Upper lobe of left lung (tissue), 6 donors: ENCODE data around the gene LAMTOR1. TPM values are rescaled to one million over a fixed set of nuclear protein-coding genes. Genes with fewer than 3 reads are reported as not detected.
A peak's percentile ranks its signal among the peaks of the same experiment; 100 is the strongest.

Source experiments
- ATAC-seq, 2 donors: fragments of 200-7000 bp; cut with Tn5 transposase; one replicate each; pipeline ENCODE4 v1.9.1; 2022; ENCODE audit warnings: mild to moderate bottlenecking in 2 of 2, moderate library complexity in 2 of 2; ENCODE audit not compliant: low FRiP score in 2 of 2
- DNase-seq, 2 donors: peaks; one replicate each; pipeline ENCODE4 v3.0.0-alpha.2; 2019 to 2020
- H3K27ac ChIP-seq, 4 donors: fragments of 200-600 bp; sonication (generic); one replicate each; pipeline ENCODE4 v1.5.1; 2016 to 2019
- H3K27me3 ChIP-seq, 4 donors: fragments of 200-600 bp; sonication (generic); one replicate each; pipeline ENCODE4 v1.5.1; 2017 to 2019
- H3K36me3 ChIP-seq, 4 donors: fragments of 200-600 bp; sonication (generic); one replicate each; pipeline ENCODE4 v1.5.1; 2016 to 2019
- H3K4me1 ChIP-seq, 4 donors: fragments of 200-600 bp; sonication (generic); one replicate each; pipeline ENCODE4 v1.5.1; 2018 to 2019
- H3K4me3 ChIP-seq, 4 donors: fragments of 200-600 bp; sonication (generic); one replicate each; pipeline ENCODE4 v1.5.1; 2017 to 2019; ENCODE audit warnings: mild to moderate bottlenecking in 2 of 4, moderate library complexity in 1 of 4
- H3K9me3 ChIP-seq, 4 donors: fragments of 200-600 bp; sonication (generic); one replicate each; pipeline ENCODE4 v1.5.1; 2018 to 2019
- EP300 ChIP-seq, 4 donors: sonication (generic); formaldehyde crosslinking; IDR thresholded peaks; one replicate each; pipeline ENCODE4 v1.5.1; 2017; ENCODE audit warnings: antibody characterized with exemption in 4 of 4, control low read depth in 2 of 4
- POLR2A ChIP-seq, 4 donors: fragments of 450-650 bp; IDR thresholded peaks; one replicate each; pipeline ENCODE4 v1.5.1; 2016 to 2017; ENCODE audit warnings: antibody characterized with exemption in 4 of 4, mild to moderate bottlenecking in 2 of 4
- POLR2AphosphoS5 ChIP-seq, 2 donors: sonication (generic); formaldehyde crosslinking; IDR thresholded peaks; one replicate each; pipeline ENCODE4 v1.5.1; 2017; ENCODE audit warnings: antibody characterized with exemption in 2 of 2
- WGBS, 2 donors: methylation state at CpG; one replicate each; pipeline ENCODE4 v1.1.5; 2017 to 2018; 5-methylcytosine and 5-hydroxymethylcytosine counted together
- total RNA-seq, 6 donors: library from RNA; depleted of rRNA in 4 of 6; stranded (reverse); fragments of >200 nt in 4 of 6; gene quantifications; one replicate each; pipeline versions ENCODE4 v1.1.0 to v1.2.1, GENCODE V29; 2016 to 2021
- TF ChIP-seq, protein P1 (sequence below), 6 experiments: fragments of 450-650 bp in 4 of 6; fragments of 200-600 bp in 2 of 6; sonication (generic) in 2 of 6; IDR thresholded peaks; one replicate each; pipeline ENCODE4 v1.5.1; 2016 to 2019; ENCODE audit warnings: antibody characterized with exemption in 6 of 6
- donor health status: DM: no; HTN: no; CAD: no; lungs with moderate emphysema.
- donor health status: DM: no; HTN: yes; CAD: no; lungs with severe emphysema.

The LAMTOR1 gene
- total RNA-seq, 6 donors from 2014 or later: 86.0 to 162 (median 114) TPM

DNA sequence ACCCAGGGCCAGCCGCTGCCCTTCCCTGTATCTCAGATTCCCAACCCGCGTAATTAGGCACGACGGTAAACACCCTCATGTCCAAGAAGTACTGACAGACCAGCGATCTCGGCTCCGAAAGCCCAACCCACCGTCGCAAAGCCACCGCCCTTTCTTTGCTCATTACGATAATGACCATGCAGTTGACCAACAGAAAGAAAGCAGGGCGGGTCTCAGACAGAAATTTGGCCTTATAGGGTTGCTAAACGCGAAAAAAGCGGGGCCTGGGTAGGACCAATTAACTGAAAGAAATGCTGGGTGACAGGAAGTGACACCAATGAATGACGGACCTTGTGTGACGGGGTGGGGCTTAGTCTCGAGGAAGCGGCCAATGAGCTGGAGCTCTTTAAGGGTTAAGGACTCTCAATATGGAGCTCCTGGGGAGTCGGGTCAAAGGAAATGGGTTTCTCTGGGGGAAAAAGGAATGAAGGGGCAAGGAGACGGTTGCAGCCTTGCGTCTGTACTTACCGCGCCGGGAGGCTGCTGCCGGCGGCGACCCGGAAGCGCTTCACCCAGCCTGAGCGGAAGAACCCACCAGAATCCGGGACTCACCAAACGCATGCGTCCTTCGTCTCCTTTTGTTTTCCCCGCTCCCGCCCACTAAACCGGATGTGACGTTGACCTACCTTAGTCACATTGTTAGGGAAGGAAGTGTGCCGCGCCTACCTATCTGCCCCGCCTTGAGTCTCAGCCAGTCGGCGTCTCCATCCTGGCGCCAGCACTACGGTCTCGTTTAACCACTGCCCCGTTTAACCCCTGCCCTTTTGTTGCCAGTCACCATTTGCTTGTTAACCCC, 9.3 kb upstream of the LAMTOR1 start, which contains the start of gene ANAPC15:
Gene ANAPC15, minus strand, starts transcription at position 553 of the 835 bp plus-strand sequence. CDS start 1,419 bp downstream, outside the sequence.
- TF ChIP-seq POLR2A (IDR thresholded peaks at IDR 0.05) (peak in 3 of 4 donors; percentile 67 to 95 (median 93)), POLR2AphosphoS5 (IDR thresholded peaks at IDR 0.05) (peak; percentile 97), EP300 (IDR thresholded peaks at IDR 0.05) (peak in 1 of 4 donors; percentile 76)
- TF ChIP-seq, protein P1, sequence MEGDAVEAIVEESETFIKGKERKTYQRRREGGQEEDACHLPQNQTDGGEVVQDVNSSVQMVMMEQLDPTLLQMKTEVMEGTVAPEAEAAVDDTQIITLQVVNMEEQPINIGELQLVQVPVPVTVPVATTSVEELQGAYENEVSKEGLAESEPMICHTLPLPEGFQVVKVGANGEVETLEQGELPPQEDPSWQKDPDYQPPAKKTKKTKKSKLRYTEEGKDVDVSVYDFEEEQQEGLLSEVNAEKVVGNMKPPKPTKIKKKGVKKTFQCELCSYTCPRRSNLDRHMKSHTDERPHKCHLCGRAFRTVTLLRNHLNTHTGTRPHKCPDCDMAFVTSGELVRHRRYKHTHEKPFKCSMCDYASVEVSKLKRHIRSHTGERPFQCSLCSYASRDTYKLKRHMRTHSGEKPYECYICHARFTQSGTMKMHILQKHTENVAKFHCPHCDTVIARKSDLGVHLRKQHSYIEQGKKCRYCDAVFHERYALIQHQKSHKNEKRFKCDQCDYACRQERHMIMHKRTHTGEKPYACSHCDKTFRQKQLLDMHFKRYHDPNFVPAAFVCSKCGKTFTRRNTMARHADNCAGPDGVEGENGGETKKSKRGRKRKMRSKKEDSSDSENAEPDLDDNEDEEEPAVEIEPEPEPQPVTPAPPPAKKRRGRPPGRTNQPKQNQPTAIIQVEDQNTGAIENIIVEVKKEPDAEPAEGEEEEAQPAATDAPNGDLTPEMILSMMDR (IDR thresholded peaks at IDR 0.05): peak in 1 of 6 experiments; percentile 16
- H3K4me1 ChIP-seq: peaks cover 10 to 13% (median 12%) of the 10 kb centered on the region in 4 donors
- DNase-seq: peak; percentile 93 to 99
- H3K9me3 ChIP-seq: no peaks in the 10 kb centered on the region
- H3K4me3 ChIP-seq: peak within 1 kb of the TSS; percentile 60 to 70 (median 63)
- peak within 1 kb of the TSS; percentile 96 to 98 (median 98) for H3K27ac ChIP-seq
- H3K27me3 ChIP-seq: no peaks in the 10 kb centered on the region
- ATAC-seq: peak; percentile 97
- H3K36me3 ChIP-seq: peaks cover 0 to 16% (median 6%) of the 10 kb centered on the region in 4 donors
- 0 to 1% methylated on average over 36 to 49 of the region's 49 CpGs for WGBS, 2 donors

- peaks cover 10 to 13% (median 12%) of the 10 kb centered on the region in 4 donors for H3K4me1 ChIP-seq
- DNase-seq (no peak), ATAC-seq (no peak)
- no peaks in the 10 kb centered on the region for H3K27me3 ChIP-seq
- no peak for TF ChIP-seq POLR2A (IDR thresholded peaks at IDR 0.05)
- TF ChIP-seq EP300 (IDR thresholded peaks at IDR 0.05): no peak
- TF ChIP-seq, protein P1 (IDR thresholded peaks at IDR 0.05): no peak
- TF ChIP-seq POLR2AphosphoS5 (IDR thresholded peaks at IDR 0.05): no peak
- H3K36me3 ChIP-seq: peaks cover 0 to 16% (median 6%) of the 10 kb centered on the region in 4 donors
- H3K9me3 ChIP-seq: no peaks in the 10 kb centered on the region
- peak overlapping the region; percentile 96 to 98 (median 98) for H3K27ac ChIP-seq
- WGBS, 2 donors: 4 to 5% methylated on average over 10 of the region's 10 CpGs
- peak overlapping the region; percentile 1 to 70 (median 62) for H3K4me3 ChIP-seq
Measured at GRCh38 chr11:72111300-72112142, 8.4 kb upstream of the LAMTOR1 start.

DNA sequence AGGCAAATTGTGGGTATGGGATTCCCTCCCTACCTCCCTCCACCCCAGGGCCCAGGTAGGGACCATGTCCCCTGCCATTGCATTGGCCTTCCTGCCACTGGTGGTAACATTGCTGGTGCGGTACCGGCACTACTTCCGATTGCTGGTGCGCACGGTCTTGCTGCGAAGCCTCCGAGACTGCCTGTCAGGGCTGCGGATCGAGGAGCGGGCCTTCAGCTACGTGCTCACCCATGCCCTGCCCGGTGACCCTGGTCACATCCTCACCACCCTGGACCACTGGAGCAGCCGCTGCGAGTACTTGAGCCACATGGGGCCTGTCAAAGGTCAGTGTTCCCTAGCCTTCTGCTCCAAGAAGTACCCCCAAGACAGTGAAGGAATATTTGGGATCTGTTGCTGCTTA, 2.8 kb upstream of the LAMTOR1 start, which contains the start of gene TOMT:
Gene TOMT, plus strand, starts transcription at position 37 of the 400 bp plus-strand sequence. Its CDS starts 28 bp downstream, at position 65.
- ATAC-seq: no peak
- no peaks in the 10 kb centered on the region for H3K9me3 ChIP-seq
- TF ChIP-seq POLR2A (IDR thresholded peaks at IDR 0.05): no peak
- TF ChIP-seq, protein P1 (IDR thresholded peaks at IDR 0.05): no peak
- H3K27ac ChIP-seq: no peak within 1 kb of the TSS
- H3K4me3 ChIP-seq: no peak within 1 kb of the TSS
- 93 to 96% methylated on average over 14 of the region's 14 CpGs for WGBS, 2 donors
- H3K4me1 ChIP-seq: peaks cover 20 to 24% (median 24%) of the 10 kb centered on the region in 4 donors
- peak in 1 of 2 donors; percentile 51 for DNase-seq
- no peaks in the 10 kb centered on the region for H3K27me3 ChIP-seq
- H3K36me3 ChIP-seq: peaks cover 0 to 16% (median 6%) of the 10 kb centered on the region in 4 donors

- WGBS, 2 donors: 80 to 94% methylated on average over 9 to 11 of the region's 11 CpGs
- Histone ChIP-seq H3K4me1 (peaks cover 35 to 40% (median 35%) of the 10 kb centered on the region in 4 donors), H3K4me3 (peak overlapping the region in 3 of 4 donors; percentile 61 to 90 (median 79)), H3K27me3 (no peaks in the 10 kb centered on the region), H3K36me3 (peaks cover 0 to 21% (median 7%) of the 10 kb centered on the region in 4 donors), H3K9me3 (no peaks in the 10 kb centered on the region), H3K27ac (peak overlapping the region; percentile 87 to 98 (median 94))
- no peak for ATAC-seq
- TF ChIP-seq, protein P1 (IDR thresholded peaks at IDR 0.05): peak in 1 of 6 experiments; percentile 12
- no peak for TF ChIP-seq EP300 (IDR thresholded peaks at IDR 0.05)
- DNase-seq: no peak
Measured at GRCh38 chr11:72103754-72104167, 664 bp upstream of the LAMTOR1 start.
